ENCODE results near the gene DLG2.

DLG2 gene

GRCh38 chr11:84056653-84057376 lies 1570.3 kb downstream of the DLG2 start:
- Histone ChIP-seq H3K4me3 (replicated peaks; ENCODE audit: insufficient read depth, low read length) (no peak overlapping the region), H3K27me3 (ENCODE audit: insufficient read depth, poor library complexity, severe bottlenecking) (no peaks in the 10 kb centered on the region), H3K27ac (replicated peaks) (no peak overlapping the region)
- no peak for DNase-seq (ENCODE audit: low read depth in 1 of 2, low spot score in 1 of 2)
- no peak for TF ChIP-seq SPI1 (IDR thresholded peaks at IDR 0.05; ENCODE audit: borderline replicate concordance, low read depth)
- no peak for TF ChIP-seq CTCF (IDR thresholded peaks at IDR 0.05; ENCODE audit: insufficient read depth, low read length)

- no peak for TF ChIP-seq CTCF (IDR thresholded peaks at IDR 0.05; ENCODE audit: insufficient read depth, low read length)
- no peak for TF ChIP-seq POLR2AphosphoS5 (IDR thresholded peaks at IDR 0.05; ENCODE audit: low read depth)
- no peak for TF ChIP-seq SPI1 (IDR thresholded peaks at IDR 0.05; ENCODE audit: borderline replicate concordance, low read depth)
- TF ChIP-seq REST (IDR thresholded peaks at IDR 0.05; ENCODE audit: insufficient replicate concordance, low read depth), result no peak
- no peak for TF ChIP-seq GABPA (IDR thresholded peaks at IDR 0.05; ENCODE audit: low read depth)
These were observed 1582.0 kb downstream of the DLG2 start for GRCh38 chr11:84045146-84045545.

GRCh38 chr11:84044706-84045105 lies 1582.4 kb downstream of the DLG2 start:
- Histone ChIP-seq H3K27ac (replicated peaks) (no peak overlapping the region), H3K4me3 (replicated peaks; ENCODE audit: insufficient read depth, low read length) (no peak overlapping the region), H3K27me3 (ENCODE audit: insufficient read depth, poor library complexity, severe bottlenecking) (no peaks in the 10 kb centered on the region)
- TF ChIP-seq POLR2AphosphoS5 (IDR thresholded peaks at IDR 0.05; ENCODE audit: low read depth) (no peak), SPI1 (IDR thresholded peaks at IDR 0.05; ENCODE audit: borderline replicate concordance, low read depth) (no peak), GABPA (IDR thresholded peaks at IDR 0.05; ENCODE audit: low read depth) (no peak), REST (IDR thresholded peaks at IDR 0.05; ENCODE audit: insufficient replicate concordance, low read depth) (no peak), CTCF (IDR thresholded peaks at IDR 0.05; ENCODE audit: insufficient read depth, low read length) (no peak)
- no peak for DNase-seq (ENCODE audit: low read depth in 1 of 2, low spot score in 1 of 2)

More at GRCh38 chr11:84045146-84045545, 1582.0 kb downstream of the DLG2 start:
- H3K4me3 ChIP-seq (replicated peaks; ENCODE audit: insufficient read depth, low read length), result no peak overlapping the region
- no peak for DNase-seq (ENCODE audit: low read depth in 1 of 2, low spot score in 1 of 2)
- no peak overlapping the region for H3K27ac ChIP-seq (replicated peaks)
- no peaks in the 10 kb centered on the region for H3K27me3 ChIP-seq (ENCODE audit: insufficient read depth, poor library complexity, severe bottlenecking)
